Stimulated activated CD4-positive, alpha-beta T cell treated with anti-CD3 and anti-CD28 coated beads, Interleukin-12 subunit alpha, Interleukin-12 subunit beta, amount 100 ng/mL, for 48 hours (primary cell): ENCODE results near the gene TMEM52.
"Not testable (repeated sequence)": the region's sequence is repeated elsewhere in the genome, so short reads cannot be mapped to it uniquely, and the experiment has no call there.

Experiments used
- DNase-seq, 3 donors: peaks; one replicate each; pipeline ENCODE4 v3.0.0-alpha.2; 2020; ENCODE audit warnings: low read depth in 2 of 3, low spot score in 1 of 3

The TMEM52 gene

GRCh38 chr1:1947493-1947892 lies 28.4 kb upstream of the TMEM52 start:
- no peak for DNase-seq

DNA sequence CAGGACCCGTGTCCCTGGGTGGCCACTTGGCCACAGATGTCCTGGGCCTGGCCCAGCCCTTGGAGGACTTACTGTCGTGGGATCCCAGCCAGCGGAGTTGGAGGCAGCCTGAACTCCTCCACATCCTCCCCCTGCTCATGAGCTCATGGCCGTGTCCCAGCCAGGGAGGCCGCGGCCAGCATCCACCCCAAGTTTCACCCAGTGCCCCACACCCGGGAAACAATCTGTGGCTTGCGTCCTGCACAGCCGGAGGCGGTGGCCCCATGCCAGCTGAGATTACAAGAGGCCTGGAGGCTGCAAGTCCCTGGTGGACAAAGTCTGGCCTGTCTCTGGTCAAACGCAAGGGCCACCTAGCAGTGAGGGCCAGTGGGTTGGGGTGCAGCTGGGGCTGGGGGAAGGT lies 27.5 kb upstream of the TMEM52 start:
- no peak for DNase-seq

GRCh38 chr1:1945782-1946393 lies 26.8 kb upstream of the TMEM52 start:
- no peak for DNase-seq

- DNase-seq, result peak; percentile 24 to 65 (median 49)
These were observed 24.9 kb upstream of the TMEM52 start for GRCh38 chr1:1943834-1944570.

DNA sequence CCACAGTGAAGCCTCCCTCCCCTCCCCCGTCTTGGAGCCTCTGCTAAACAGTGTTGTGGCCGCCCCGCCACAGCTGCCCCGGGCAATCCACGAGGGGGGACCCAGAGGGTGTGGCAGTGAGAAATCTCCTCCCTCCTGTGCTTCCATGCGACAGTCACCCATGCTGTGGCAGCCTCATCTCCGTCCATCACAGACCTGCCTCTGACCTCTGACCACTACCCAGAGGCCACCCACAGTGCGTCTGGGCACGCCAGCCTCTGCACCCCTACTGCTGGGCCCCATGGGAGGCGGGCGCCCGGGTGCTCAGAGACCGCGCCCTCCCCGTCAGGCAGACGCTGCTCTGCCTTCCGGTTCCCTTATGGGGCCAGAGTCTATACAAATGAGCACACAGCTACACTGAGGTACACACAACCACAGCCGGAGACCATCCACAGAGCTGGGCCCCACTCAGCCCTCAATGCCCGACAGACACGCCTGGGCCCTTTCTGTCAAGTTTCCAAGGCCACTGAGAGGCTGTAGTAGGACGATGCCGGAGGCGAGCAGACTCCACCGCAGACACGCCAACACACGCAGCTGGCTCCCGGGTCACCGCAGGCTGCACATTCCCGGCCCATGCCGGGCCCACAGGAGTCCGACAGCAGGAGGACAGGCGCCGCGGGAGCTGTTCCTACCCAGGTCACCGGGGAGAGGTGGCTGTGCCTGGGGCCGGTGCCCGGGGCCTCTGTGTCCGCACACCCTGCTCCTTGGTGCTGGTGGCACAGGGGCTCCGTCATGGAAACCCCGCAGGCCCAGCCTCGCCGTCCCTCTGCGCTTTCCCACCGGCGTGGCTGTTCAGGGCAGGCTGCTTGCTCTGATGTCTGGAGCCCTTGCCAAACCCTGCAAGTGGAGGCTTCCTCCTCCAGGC lies 23.9 kb upstream of the TMEM52 start:
- no peak for DNase-seq

GRCh38 chr1:1941868-1942752 lies 23.0 kb upstream of the TMEM52 start:
- no peak for DNase-seq

- no peak for DNase-seq
These were observed 22.2 kb upstream of the TMEM52 start for GRCh38 chr1:1941211-1941841.

DNA sequence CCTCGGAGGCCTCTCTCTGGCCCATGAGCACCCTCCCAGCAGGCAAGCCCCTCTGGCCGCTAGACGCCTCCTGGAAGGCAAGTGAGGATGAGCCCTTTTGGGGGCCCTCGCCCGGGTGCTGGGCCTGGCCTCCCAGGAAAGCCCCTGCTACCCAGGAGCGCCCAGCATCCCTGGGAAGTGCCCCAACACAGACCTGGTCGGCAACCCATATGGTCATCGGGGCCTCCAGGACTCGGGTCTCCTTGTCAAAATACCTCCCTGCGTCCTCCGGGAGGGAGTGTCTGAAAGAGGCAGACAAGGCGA lies 21.0 kb upstream of the TMEM52 start:
- no peak for DNase-seq

GRCh38 chr1:1939296-1940122 lies 20.4 kb upstream of the TMEM52 start:
- DNase-seq, result no peak

DNA sequence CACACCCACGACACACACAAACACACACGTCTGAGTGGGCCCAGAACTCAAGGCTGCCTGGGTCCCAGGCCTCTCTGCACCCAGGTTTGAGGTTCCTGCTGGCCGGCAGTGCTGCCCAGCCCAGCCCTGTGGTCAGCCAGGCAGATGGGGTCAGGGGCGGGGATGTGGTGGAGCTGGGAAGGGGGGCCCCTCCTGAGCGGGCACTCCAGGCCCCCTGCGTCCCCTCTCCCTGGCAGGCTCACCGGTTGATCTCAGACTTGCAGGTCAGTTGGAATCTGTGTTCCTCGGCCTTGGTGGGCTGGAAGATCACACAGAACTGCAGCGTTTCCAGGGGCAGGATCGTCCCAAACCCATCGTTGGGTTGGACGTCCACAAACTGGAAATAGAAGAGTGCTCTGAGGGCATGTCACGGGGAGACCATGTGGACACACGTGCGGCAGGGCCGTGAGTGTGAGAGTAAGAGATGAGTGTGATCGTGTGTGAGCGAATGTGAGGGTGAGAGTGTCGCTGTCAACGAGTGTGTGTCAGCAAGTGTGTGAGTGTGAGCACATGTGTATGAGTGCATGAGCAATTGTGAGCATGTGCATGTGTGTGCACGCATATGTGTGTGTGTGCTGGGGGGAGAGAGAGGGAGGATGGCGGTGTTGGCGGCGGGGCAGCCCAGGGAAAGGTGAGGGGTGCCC lies 19.7 kb upstream of the TMEM52 start:
- no peak for DNase-seq

- DNase-seq, result no peak
These were observed 19.1 kb upstream of the TMEM52 start for GRCh38 chr1:1938276-1938573.

- no peak for DNase-seq
These were observed 18.6 kb upstream of the TMEM52 start for GRCh38 chr1:1937549-1938275.

- DNase-seq, result no peak
These were observed 18.0 kb upstream of the TMEM52 start for GRCh38 chr1:1937061-1937460.

- DNase-seq, result not testable (repeated sequence)
These were observed 15.8 kb upstream of the TMEM52 start for GRCh38 chr1:1934848-1935247.

GRCh38 chr1:1929639-1930545 lies 10.8 kb upstream of the TMEM52 start:
- DNase-seq, result no peak

DNA sequence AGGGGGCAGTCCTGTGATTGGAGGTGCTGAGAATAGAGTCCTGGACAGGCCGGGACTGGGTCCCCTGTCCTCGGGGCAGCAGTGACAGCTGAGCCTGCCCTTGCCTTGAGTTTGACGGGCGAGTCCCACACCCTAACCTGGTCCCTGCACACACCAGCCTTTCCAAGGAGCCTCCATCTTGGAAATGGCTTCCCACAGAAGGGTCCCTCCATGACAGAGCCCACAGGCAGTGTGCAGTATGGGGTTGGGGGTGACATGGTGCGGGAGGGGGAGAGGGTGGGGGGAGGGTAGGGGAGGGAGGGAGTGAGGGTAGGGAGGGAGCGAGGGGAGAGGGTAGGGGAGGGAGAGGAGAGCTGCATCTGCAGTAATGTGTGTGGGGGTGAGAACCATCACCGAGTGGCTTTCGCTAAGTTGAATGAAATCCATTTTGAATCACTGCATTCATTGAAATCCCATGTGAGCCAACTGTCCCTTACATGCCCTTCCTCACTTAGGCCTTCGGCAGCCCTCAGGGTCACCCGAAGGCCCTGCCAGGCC lies 10.1 kb upstream of the TMEM52 start:
- DNase-seq, result no peak
